ENCODE results near the gene IL27RA.
"Not testable (repeated sequence)": the region's sequence is repeated elsewhere in the genome, so short reads cannot be mapped to it uniquely, and the experiment has no call there.

DNA sequence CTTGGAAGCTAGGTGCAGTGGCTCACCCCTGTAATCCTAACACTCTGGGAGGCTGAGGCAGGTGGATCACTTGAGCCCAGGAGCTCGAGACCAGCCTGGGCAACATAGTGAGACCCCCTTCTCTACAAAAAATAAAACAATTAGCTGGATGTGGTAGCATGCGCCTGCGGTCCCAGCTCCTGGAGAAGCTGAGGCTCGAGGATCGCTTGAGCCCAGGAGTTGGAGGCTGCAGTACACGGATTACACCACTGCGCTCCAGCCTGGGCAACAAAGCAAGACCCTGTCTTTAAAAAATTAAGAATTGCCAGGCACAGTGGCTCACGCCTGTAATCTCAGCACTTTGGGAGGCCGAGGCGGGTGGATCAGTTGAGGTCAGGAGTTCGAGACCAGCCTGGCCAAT lies 19.4 kb downstream of the IL27RA start:
- TF ChIP-seq, protein P1, sequence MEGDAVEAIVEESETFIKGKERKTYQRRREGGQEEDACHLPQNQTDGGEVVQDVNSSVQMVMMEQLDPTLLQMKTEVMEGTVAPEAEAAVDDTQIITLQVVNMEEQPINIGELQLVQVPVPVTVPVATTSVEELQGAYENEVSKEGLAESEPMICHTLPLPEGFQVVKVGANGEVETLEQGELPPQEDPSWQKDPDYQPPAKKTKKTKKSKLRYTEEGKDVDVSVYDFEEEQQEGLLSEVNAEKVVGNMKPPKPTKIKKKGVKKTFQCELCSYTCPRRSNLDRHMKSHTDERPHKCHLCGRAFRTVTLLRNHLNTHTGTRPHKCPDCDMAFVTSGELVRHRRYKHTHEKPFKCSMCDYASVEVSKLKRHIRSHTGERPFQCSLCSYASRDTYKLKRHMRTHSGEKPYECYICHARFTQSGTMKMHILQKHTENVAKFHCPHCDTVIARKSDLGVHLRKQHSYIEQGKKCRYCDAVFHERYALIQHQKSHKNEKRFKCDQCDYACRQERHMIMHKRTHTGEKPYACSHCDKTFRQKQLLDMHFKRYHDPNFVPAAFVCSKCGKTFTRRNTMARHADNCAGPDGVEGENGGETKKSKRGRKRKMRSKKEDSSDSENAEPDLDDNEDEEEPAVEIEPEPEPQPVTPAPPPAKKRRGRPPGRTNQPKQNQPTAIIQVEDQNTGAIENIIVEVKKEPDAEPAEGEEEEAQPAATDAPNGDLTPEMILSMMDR (conservative IDR thresholded peaks at IDR 0.05): not testable (repeated sequence)
- TF ChIP-seq EZH2 (IDR thresholded peaks at IDR 0.05; ENCODE audit: low read depth): not testable (repeated sequence)
